ENCODE data around the gene DGKI.

DGKI gene

GRCh38 chr7:137801491-137801890 lies 45.3 kb downstream of the DGKI start:
- Histone ChIP-seq H3K9me3 (no peaks in the 10 kb centered on the region), H3K4me1 (ENCODE audit: control insufficient read depth in 1 of 2, insufficient read depth in 1 of 2, low read depth in 1 of 2, low read length in 1 of 2) (no peaks in the 10 kb centered on the region), H3K27me3 (peaks cover 16% of the 10 kb centered on the region), H3K4me3 (ENCODE audit: low read depth in 1 of 2, low read length in 1 of 2) (no peak overlapping the region), H3K36me3 (no peaks in the 10 kb centered on the region), H3K27ac (no peak overlapping the region)
- no peak for TF ChIP-seq CTCF (IDR thresholded peaks at IDR 0.05)

GRCh38 chr7:137801003-137801402 lies 45.8 kb downstream of the DGKI start:
- Histone ChIP-seq H3K4me3 (ENCODE audit: low read depth in 1 of 2, low read length in 1 of 2) (no peak overlapping the region), H3K9me3 (no peaks in the 10 kb centered on the region), H3K4me1 (ENCODE audit: control insufficient read depth in 1 of 2, insufficient read depth in 1 of 2, low read depth in 1 of 2, low read length in 1 of 2) (no peaks in the 10 kb centered on the region), H3K27me3 (peaks cover 16% of the 10 kb centered on the region), H3K36me3 (no peaks in the 10 kb centered on the region), H3K27ac (no peak overlapping the region)
- no peak for TF ChIP-seq CTCF (IDR thresholded peaks at IDR 0.05)

DNA sequence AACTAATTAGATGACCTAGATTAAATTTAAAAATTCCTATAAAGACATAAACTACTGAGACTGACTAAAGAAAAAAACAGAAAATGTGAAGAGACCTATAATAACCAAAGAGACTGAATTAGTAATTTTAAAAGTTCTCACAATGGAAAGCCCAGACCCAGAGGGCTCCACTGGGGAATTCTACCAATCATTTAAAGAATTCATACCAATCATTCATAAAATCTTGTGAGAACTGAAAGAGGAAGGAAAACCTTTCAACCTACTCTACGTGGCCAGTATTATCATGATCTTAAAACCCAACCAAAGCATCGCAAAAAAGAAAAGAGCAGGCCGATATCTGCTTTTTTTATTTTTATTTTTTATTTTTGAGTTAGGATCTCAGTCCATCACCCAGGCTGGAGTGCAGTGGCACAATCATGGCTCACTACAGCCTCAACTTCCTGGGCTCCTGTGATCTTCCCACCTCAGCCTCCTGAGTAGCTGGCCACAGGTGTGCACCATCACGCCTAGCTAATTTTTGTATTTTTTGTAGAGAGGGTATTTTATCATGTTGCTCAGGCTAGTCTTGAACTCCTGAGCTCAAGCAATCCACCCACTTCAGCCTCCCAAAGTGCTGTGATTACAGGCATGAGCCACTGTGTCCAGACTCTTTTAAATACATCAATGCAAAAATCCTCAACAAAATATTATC lies 48.6 kb downstream of the DGKI start:
- H3K36me3 ChIP-seq, result no peaks in the 10 kb centered on the region
- H3K27me3 ChIP-seq, result no peaks in the 10 kb centered on the region
- no peaks in the 10 kb centered on the region for H3K9me3 ChIP-seq
- no peak overlapping the region for H3K27ac ChIP-seq
- H3K4me3 ChIP-seq (ENCODE audit: low read depth in 1 of 2, low read length in 1 of 2), result no peak overlapping the region
- no peaks in the 10 kb centered on the region for H3K4me1 ChIP-seq (ENCODE audit: control insufficient read depth in 1 of 2, insufficient read depth in 1 of 2, low read depth in 1 of 2, low read length in 1 of 2)
- TF ChIP-seq CTCF (IDR thresholded peaks at IDR 0.05), result no peak

DNA sequence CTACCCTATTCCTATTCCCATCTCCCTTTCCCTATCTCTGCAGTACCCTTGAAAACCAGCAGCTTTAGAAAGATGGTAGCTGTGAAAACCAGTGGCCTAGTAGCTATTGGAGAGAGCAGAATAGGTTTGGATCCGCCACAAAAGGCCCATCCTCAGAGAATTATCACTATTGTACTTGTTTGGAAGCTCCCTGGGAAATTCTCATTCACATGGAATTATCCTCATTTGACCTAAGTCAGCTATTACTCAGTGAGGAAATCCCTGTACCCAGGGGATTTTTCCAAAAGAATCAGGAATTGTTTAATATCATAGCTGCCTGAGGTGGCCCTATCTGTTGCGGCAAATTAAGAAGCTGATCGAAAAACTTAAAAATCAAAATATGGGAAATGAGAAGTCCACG lies 51.6 kb downstream of the DGKI start:
- no peak for TF ChIP-seq CTCF (IDR thresholded peaks at IDR 0.05)
- Histone ChIP-seq H3K36me3 (no peaks in the 10 kb centered on the region), H3K27ac (no peak overlapping the region), H3K27me3 (peaks cover 5% of the 10 kb centered on the region), H3K4me1 (ENCODE audit: control insufficient read depth in 1 of 2, insufficient read depth in 1 of 2, low read depth in 1 of 2, low read length in 1 of 2) (no peaks in the 10 kb centered on the region), H3K9me3 (no peaks in the 10 kb centered on the region), H3K4me3 (ENCODE audit: low read depth in 1 of 2, low read length in 1 of 2) (no peak overlapping the region)

DNA sequence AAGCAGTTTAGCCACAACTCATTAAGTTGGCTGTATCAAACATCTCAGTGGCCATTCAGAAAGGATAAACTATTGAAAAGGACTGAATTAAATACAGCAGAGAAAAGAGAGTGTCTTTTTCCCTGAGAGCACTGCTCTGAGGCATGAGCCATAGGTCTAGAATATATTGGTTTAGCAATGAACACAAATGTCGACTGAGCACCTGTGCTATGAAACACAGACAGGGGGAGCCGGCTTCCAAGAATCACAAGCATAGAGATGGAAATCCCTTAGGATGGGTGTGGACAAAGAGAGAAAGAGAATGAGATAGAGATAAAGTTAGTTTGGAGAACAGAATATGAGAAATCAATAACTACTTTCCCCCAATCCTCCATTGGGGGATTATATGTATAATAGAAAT lies 54.8 kb downstream of the DGKI start:
- Histone ChIP-seq H3K27me3 (peaks cover 5% of the 10 kb centered on the region), H3K27ac (no peak overlapping the region), H3K4me3 (ENCODE audit: low read depth in 1 of 2, low read length in 1 of 2) (no peak overlapping the region), H3K36me3 (no peaks in the 10 kb centered on the region), H3K9me3 (no peaks in the 10 kb centered on the region), H3K4me1 (ENCODE audit: control insufficient read depth in 1 of 2, insufficient read depth in 1 of 2, low read depth in 1 of 2, low read length in 1 of 2) (no peaks in the 10 kb centered on the region)
- no peak for TF ChIP-seq CTCF (IDR thresholded peaks at IDR 0.05)
